GM19328 (cell line): ENCODE data around the gene NID2.

Source experiments
- ATAC-seq: cut with Tn5 transposase; IDR thresholded peaks from one replicate; pipeline ENCODE4 v1.9.1; 2021; ENCODE audit warnings: mild to moderate bottlenecking, moderate library complexity; ENCODE audit not compliant: unreplicated experiment

NID2 gene

GRCh38 chr14:52007211-52007610 lies 61.6 kb downstream of the NID2 start:
- no peak for ATAC-seq

- ATAC-seq: no peak
Measured at GRCh38 chr14:52006361-52006760, 62.5 kb downstream of the NID2 start.

GRCh38 chr14:52005625-52006024 lies 63.2 kb downstream of the NID2 start:
- no peak for ATAC-seq

- ATAC-seq: no peak
Measured at GRCh38 chr14:52003324-52003723, 65.5 kb downstream of the NID2 start.

GRCh38 chr14:52002542-52002941 lies 66.3 kb downstream of the NID2 start:
- no peak for ATAC-seq

- ATAC-seq: no peak
Measured at GRCh38 chr14:52000696-52001095, 68.2 kb downstream of the NID2 start.

GRCh38 chr14:52000019-52000582 lies 68.8 kb downstream of the NID2 start:
- no peak for ATAC-seq

- no peak for ATAC-seq
Measured at GRCh38 chr14:51999084-51999483, 69.8 kb downstream of the NID2 start.

- ATAC-seq: no peak
Measured at GRCh38 chr14:51998348-51998747, 70.5 kb downstream of the NID2 start.

GRCh38 chr14:51996148-51996746 lies 72.6 kb downstream of the NID2 start:
- ATAC-seq: no peak

- no peak for ATAC-seq
Measured at GRCh38 chr14:51993285-51993920, 75.5 kb downstream of the NID2 start.

GRCh38 chr14:51990488-51990887 lies 78.4 kb downstream of the NID2 start:
- no peak for ATAC-seq

GRCh38 chr14:51989293-51990234 lies 79.3 kb downstream of the NID2 start, which contains the start of gene RTRAF:
RTRAF (plus strand) TSS chr14:51989546; CDS start chr14:51989640, 94 bp downstream.
- ATAC-seq: peak; percentile 91

GRCh38 chr14:51988221-51988620 lies 80.6 kb downstream of the NID2 start:
- ATAC-seq: no peak

GRCh38 chr14:51981218-51981854 lies 87.5 kb downstream of the NID2 start:
- ATAC-seq: peak; percentile 56

- ATAC-seq: no peak
Measured at GRCh38 chr14:51979088-51979709, 89.7 kb downstream of the NID2 start.

- no peak for ATAC-seq
Measured at GRCh38 chr14:51978681-51979085, 90.2 kb downstream of the NID2 start.

- ATAC-seq: no peak
Measured at GRCh38 chr14:51977075-51977474, 91.8 kb downstream of the NID2 start.

- ATAC-seq: no peak
Measured at GRCh38 chr14:51972566-51972965, 96.3 kb downstream of the NID2 start.

- no peak for ATAC-seq
Measured at GRCh38 chr14:51969852-51970540, 98.9 kb downstream of the NID2 start.
